ENCODE measurements around the gene ADAM22. TPM values are rescaled to one million over a fixed set of nuclear protein-coding genes. Genes with fewer than 3 reads are reported as not detected.

ADAM22 gene
- total and polyA plus RNA-seq, 8 donors = 2.6 to 25.3 (median 17.0) TPM

DNA sequence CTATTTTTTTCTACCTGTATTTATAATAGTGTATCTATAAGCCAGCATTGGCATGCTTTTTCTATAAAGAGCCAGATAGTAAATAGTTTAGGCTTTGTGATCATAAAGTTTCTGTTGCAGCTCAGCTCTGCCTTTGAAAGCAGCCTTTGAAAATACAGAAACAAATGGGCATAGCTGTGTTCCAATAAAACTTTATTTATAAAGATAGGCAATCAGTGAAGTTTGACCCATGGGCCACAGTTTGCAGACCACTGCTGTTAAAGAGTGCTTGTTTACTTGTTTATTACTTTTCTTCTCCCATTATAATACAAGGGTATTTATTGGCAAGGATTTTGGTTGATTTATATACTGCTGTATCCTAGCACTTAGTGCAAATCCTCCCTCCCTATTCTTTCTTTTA, 213.3 kb downstream of the ADAM22 start:
- ATAC-seq = no peak
- Histone ChIP-seq H3K4me3 (no peak overlapping the region), H3K27ac (no peak overlapping the region), H3K4me1 (no peaks in the 10 kb centered on the region), H3K27me3 (no peaks in the 10 kb centered on the region), H3K9me3 (no peaks in the 10 kb centered on the region), H3K36me3 (no peaks in the 10 kb centered on the region)
- intact Hi-C loops (cut with DNase I) = no loop called here
- DNase-seq = no peak
- TF ChIP-seq, protein P1, sequence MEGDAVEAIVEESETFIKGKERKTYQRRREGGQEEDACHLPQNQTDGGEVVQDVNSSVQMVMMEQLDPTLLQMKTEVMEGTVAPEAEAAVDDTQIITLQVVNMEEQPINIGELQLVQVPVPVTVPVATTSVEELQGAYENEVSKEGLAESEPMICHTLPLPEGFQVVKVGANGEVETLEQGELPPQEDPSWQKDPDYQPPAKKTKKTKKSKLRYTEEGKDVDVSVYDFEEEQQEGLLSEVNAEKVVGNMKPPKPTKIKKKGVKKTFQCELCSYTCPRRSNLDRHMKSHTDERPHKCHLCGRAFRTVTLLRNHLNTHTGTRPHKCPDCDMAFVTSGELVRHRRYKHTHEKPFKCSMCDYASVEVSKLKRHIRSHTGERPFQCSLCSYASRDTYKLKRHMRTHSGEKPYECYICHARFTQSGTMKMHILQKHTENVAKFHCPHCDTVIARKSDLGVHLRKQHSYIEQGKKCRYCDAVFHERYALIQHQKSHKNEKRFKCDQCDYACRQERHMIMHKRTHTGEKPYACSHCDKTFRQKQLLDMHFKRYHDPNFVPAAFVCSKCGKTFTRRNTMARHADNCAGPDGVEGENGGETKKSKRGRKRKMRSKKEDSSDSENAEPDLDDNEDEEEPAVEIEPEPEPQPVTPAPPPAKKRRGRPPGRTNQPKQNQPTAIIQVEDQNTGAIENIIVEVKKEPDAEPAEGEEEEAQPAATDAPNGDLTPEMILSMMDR (IDR thresholded peaks at IDR 0.05) = no peak

DNA sequence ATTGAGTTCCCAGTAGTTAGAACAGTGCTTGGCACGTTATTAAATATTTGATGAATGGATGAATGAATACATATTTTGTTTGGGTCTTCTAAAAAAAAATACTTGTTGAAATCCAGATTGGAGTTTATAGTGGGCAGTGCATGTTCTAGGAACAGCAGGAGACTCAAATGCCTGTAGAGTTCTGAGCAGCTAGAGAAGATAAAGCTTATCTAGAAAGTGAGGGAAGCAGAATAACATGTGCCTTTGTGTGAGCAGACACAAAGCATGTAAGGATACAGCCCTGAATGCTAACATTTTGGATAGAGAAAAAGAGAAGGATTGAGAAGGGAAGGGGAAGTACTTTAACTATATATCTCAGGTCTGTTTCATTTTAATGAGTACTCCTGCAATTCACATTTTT, 213.9 kb downstream of the ADAM22 start:
- no peak for DNase-seq
- Histone ChIP-seq H3K27ac (no peak overlapping the region), H3K4me1 (no peaks in the 10 kb centered on the region), H3K4me3 (no peak overlapping the region), H3K27me3 (no peaks in the 10 kb centered on the region), H3K36me3 (no peaks in the 10 kb centered on the region), H3K9me3 (no peaks in the 10 kb centered on the region)
- TF ChIP-seq, protein P1 (IDR thresholded peaks at IDR 0.05) = no peak
- no peak for ATAC-seq
- intact Hi-C loops (cut with DNase I) = no loop called here

DNA sequence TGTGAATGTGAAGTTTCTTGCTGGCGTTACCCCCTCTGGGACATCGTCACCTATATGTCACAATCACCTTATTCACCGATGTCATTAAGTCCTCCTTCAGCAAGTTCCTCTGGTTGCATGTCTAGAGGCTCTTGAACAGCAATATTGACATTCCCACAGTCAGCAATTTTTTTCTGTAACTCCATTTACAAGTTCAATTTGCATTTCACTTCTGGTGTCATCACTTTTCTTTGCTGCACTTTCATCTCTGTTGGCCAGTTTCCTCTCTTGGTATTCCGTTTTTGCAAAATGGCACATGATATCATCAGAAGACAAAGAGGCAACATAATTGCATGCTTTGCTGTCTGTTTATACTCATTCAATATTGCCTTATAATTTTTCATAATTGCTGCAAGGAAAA, 216.0 kb downstream of the ADAM22 start:
- Histone ChIP-seq H3K36me3 (no peaks in the 10 kb centered on the region), H3K4me3 (no peak overlapping the region), H3K27me3 (no peaks in the 10 kb centered on the region), H3K27ac (no peak overlapping the region), H3K4me1 (no peaks in the 10 kb centered on the region), H3K9me3 (no peaks in the 10 kb centered on the region)
- TF ChIP-seq, protein P1 (IDR thresholded peaks at IDR 0.05) = no peak
- DNase-seq = no peak
- intact Hi-C loops (cut with DNase I) = no loop called here
- ATAC-seq = no peak

DNA sequence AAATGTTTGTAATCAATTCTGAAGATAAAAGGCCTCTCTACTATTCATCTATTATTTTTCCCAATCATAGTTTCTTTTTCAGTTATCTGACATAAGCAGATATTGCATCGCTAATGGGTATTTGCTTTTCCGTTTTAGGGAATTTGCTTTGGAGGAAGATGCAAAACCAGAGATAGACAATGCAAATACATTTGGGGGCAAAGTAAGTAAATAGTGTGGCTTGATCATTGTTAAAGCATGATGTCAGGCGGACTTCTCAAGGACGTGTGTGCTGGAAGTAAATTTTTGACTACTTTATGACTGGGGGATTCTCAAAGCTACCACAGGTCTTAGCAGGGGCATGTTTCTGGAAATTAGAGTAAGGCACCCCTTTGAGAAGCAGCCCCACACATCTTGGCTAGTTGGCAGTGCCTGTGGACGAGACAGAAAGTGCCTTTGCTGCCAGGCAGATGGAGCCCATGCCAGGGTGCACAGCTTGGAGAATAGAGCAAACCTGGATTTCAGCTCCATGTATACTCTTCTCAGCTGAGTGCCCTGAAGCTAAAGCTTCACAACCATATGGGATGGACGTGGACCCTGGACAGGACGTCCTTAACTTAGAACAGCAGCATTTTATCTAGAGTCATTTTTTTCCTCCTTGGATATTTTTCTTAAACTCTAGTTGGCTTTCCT, 217.2 kb downstream of the ADAM22 start:
- intact Hi-C loops (cut with DNase I) = no loop called here
- Histone ChIP-seq H3K27me3 (no peaks in the 10 kb centered on the region), H3K4me3 (no peak overlapping the region), H3K27ac (no peak overlapping the region), H3K9me3 (no peaks in the 10 kb centered on the region), H3K4me1 (no peaks in the 10 kb centered on the region), H3K36me3 (no peaks in the 10 kb centered on the region)
- no peak for DNase-seq
- ATAC-seq = no peak
- TF ChIP-seq, protein P1 (IDR thresholded peaks at IDR 0.05) = no peak

DNA sequence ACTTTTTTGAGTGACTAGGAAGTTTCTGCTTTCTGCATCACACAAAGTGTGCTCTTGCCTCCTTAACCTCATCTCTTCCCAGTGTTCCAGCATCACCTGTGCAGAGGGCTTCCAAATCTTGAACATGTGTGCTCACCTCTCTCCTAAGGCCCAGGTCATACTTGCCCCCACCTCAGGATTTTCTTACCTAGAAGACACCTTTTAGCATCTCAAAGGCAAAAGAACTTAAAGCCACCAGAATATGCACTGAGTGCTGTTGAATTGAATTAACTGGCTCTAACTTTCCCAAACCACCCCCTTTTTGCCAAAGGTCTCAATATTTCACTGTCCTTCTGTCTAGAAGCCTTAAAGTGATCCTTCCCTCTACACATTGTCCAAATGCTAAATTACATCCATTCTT, 219.3 kb downstream of the ADAM22 start:
- TF ChIP-seq, protein P1 (IDR thresholded peaks at IDR 0.05) = no peak
- Histone ChIP-seq H3K9me3 (peaks cover 0 to 3% of the 10 kb centered on the region in 2 donors), H3K27ac (no peak overlapping the region), H3K36me3 (no peaks in the 10 kb centered on the region), H3K4me1 (no peaks in the 10 kb centered on the region), H3K27me3 (no peaks in the 10 kb centered on the region), H3K4me3 (no peak overlapping the region)
- DNase-seq = no peak
- ATAC-seq = no peak
- intact Hi-C loops (cut with DNase I) = no loop called here

Data from left lung (tissue), 10 donors.